Parathyroid adenoma (tissue), 2 donors: Measurements from ENCODE around the gene ZNF644.

Experiments used
- H2AFZ ChIP-seq: fragments of 300-600 bp; sonication (generic); one replicate; pipeline ENCODE4 v1.7.0; 2017; ENCODE audit warnings: antibody characterized with exemption, mild to moderate bottlenecking
- H3K27ac ChIP-seq: fragments of 300-600 bp; sonication (generic); one replicate; pipeline ENCODE4 v1.7.0; 2017
- H3K27me3 ChIP-seq: fragments of 300-600 bp; sonication (generic); one replicate; pipeline ENCODE4 v1.7.0; 2017; ENCODE audit warnings: low read length; ENCODE audit not compliant: control insufficient read depth, insufficient read depth
- H3K36me3 ChIP-seq: fragments of 300-600 bp; sonication (generic); one replicate; pipeline ENCODE4 v1.7.0; 2017; ENCODE audit warnings: low read length; ENCODE audit not compliant: control insufficient read depth, insufficient read depth
- H3K4me1 ChIP-seq: fragments of 300-600 bp; sonication (generic); one replicate; pipeline ENCODE4 v1.7.0; 2017; ENCODE audit warnings: control low read depth
- H3K4me2 ChIP-seq: fragments of 300-600 bp; sonication (generic); one replicate; pipeline ENCODE4 v1.7.0; 2017; ENCODE audit warnings: low read length
- H3K4me3 ChIP-seq: fragments of 300-600 bp; sonication (generic); one replicate; pipeline ENCODE4 v1.7.0; 2017; ENCODE audit warnings: low read depth, low read length
- H3K79me2 ChIP-seq: fragments of 300-600 bp; sonication (generic); one replicate; pipeline ENCODE4 v1.7.0; 2017; ENCODE audit warnings: control low read depth
- H3K9ac ChIP-seq: fragments of 300-600 bp; sonication (generic); one replicate; pipeline ENCODE4 v1.7.0; 2017; ENCODE audit warnings: mild to moderate bottlenecking
- H3K9me3 ChIP-seq: fragments of 300-600 bp; sonication (generic); one replicate; pipeline ENCODE4 v1.7.0; 2017; ENCODE audit warnings: low read length; ENCODE audit not compliant: control insufficient read depth
- CTCF ChIP-seq: fragments of 300-600 bp; sonication (generic); IDR thresholded peaks from one replicate; pipeline ENCODE4 v1.7.0; 2017; ENCODE audit warnings: antibody characterized with exemption, mild to moderate bottlenecking
- donor health status: primary hyperparathyroidism.

Gene ZNF644

GRCh38 chr1:90986953-90987352, 34.9 kb downstream of the ZNF644 start:
- Histone ChIP-seq H3K9me3 (no peaks in the 10 kb centered on the region), H3K27ac (no peak overlapping the region), H3K27me3 (no peaks in the 10 kb centered on the region), H3K36me3 (no peaks in the 10 kb centered on the region), H3K4me1 (no peaks in the 10 kb centered on the region), H3K9ac (no peak overlapping the region), H3K79me2 (peaks cover 19% of the 10 kb centered on the region), H3K4me3 (no peak overlapping the region), H2AFZ (no peak overlapping the region), H3K4me2 (no peak overlapping the region)
- TF ChIP-seq CTCF, result no peak

- Histone ChIP-seq H3K27ac (no peak overlapping the region), H3K79me2 (no peaks in the 10 kb centered on the region), H3K9me3 (no peaks in the 10 kb centered on the region), H2AFZ (no peak overlapping the region), H3K4me1 (no peaks in the 10 kb centered on the region), H3K4me2 (no peak overlapping the region), H3K36me3 (no peaks in the 10 kb centered on the region), H3K27me3 (no peaks in the 10 kb centered on the region), H3K4me3 (no peak overlapping the region), H3K9ac (no peak overlapping the region)
- no peak for TF ChIP-seq CTCF
Observed at GRCh38 chr1:90977522-90977921, 44.3 kb downstream of the ZNF644 start.

- no peaks in the 10 kb centered on the region for H3K27me3 ChIP-seq
- no peak overlapping the region for H2AFZ ChIP-seq
- no peaks in the 10 kb centered on the region for H3K36me3 ChIP-seq
- H3K27ac ChIP-seq, result no peak overlapping the region
- no peak overlapping the region for H3K4me3 ChIP-seq
- H3K4me1 ChIP-seq, result no peaks in the 10 kb centered on the region
- peaks cover 5% of the 10 kb centered on the region for H3K79me2 ChIP-seq
- H3K4me2 ChIP-seq, result no peak overlapping the region
- no peak for TF ChIP-seq CTCF
- no peaks in the 10 kb centered on the region for H3K9me3 ChIP-seq
- H3K9ac ChIP-seq, result no peak overlapping the region
Observed at GRCh38 chr1:90973897-90974798, 47.7 kb downstream of the ZNF644 start.

GRCh38 chr1:90970208-90970607, 51.6 kb downstream of the ZNF644 start:
- H3K79me2 ChIP-seq, result peaks cover 5% of the 10 kb centered on the region
- no peaks in the 10 kb centered on the region for H3K27me3 ChIP-seq
- no peak overlapping the region for H3K27ac ChIP-seq
- H2AFZ ChIP-seq, result no peak overlapping the region
- no peak overlapping the region for H3K4me3 ChIP-seq
- H3K36me3 ChIP-seq, result no peaks in the 10 kb centered on the region
- no peak for TF ChIP-seq CTCF
- H3K4me1 ChIP-seq, result no peaks in the 10 kb centered on the region
- H3K9ac ChIP-seq, result no peak overlapping the region
- no peak overlapping the region for H3K4me2 ChIP-seq
- H3K9me3 ChIP-seq, result no peaks in the 10 kb centered on the region

- Histone ChIP-seq H3K9ac (no peak overlapping the region), H3K27me3 (no peaks in the 10 kb centered on the region), H3K4me3 (no peak overlapping the region), H3K4me1 (no peaks in the 10 kb centered on the region), H3K79me2 (peaks cover 5% of the 10 kb centered on the region), H3K27ac (no peak overlapping the region), H3K9me3 (no peaks in the 10 kb centered on the region), H3K36me3 (no peaks in the 10 kb centered on the region), H2AFZ (no peak overlapping the region), H3K4me2 (no peak overlapping the region)
- no peak for TF ChIP-seq CTCF
Observed at GRCh38 chr1:90969241-90969640, 52.6 kb downstream of the ZNF644 start.
